Measurements from ENCODE around the gene LYPD6B. TPM values are rescaled to one million over a fixed set of nuclear protein-coding genes. Genes with fewer than 3 reads are reported as not detected.

Gene LYPD6B
- total RNA-seq, 1 donor = 2.5 TPM

GRCh38 chr2:149080099-149080498 lies 41.6 kb downstream of the LYPD6B start:
- DNase-seq (ENCODE audit: insufficient read length, low spot score, missing footprints) = no peak

GRCh38 chr2:149080971-149081370 lies 42.5 kb downstream of the LYPD6B start:
- no peaks in the 10 kb centered on the region for H3K79me2 ChIP-seq (ENCODE audit: insufficient read depth, low read length)
- no peak overlapping the region for H3K4me2 ChIP-seq (ENCODE audit: insufficient read depth, low read length)
- no peak for TF ChIP-seq CTCF (IDR thresholded peaks at IDR 0.05; ENCODE audit: extremely low read depth, low read depth, low read length)
- peaks cover 5% of the 10 kb centered on the region for H3K4me1 ChIP-seq (ENCODE audit: insufficient read depth, low read length)
- H3K4me3 ChIP-seq (ENCODE audit: insufficient read depth, low read length) = no peak overlapping the region
- H3K27me3 ChIP-seq (ENCODE audit: insufficient read depth, low read length) = no peaks in the 10 kb centered on the region
- no peak for DNase-seq (ENCODE audit: insufficient read length, low spot score, missing footprints)
- no peaks in the 10 kb centered on the region for H3K9me3 ChIP-seq (ENCODE audit: low read depth, low read length)
- H3K36me3 ChIP-seq (ENCODE audit: insufficient read depth, low read length) = no peaks in the 10 kb centered on the region
- no peak overlapping the region for H2AFZ ChIP-seq (ENCODE audit: low read length)
- no peaks in the 10 kb centered on the region for H4K20me1 ChIP-seq (ENCODE audit: insufficient read depth, low read length)
- H3K27ac ChIP-seq (ENCODE audit: low read depth, low read length) = no peak overlapping the region

More at GRCh38 chr2:149080099-149080498, 41.6 kb downstream of the LYPD6B start:
- H3K4me2 ChIP-seq (ENCODE audit: insufficient read depth, low read length) = no peak overlapping the region
- H3K27me3 ChIP-seq (ENCODE audit: insufficient read depth, low read length) = no peaks in the 10 kb centered on the region
- H3K4me3 ChIP-seq (ENCODE audit: insufficient read depth, low read length) = no peak overlapping the region
- TF ChIP-seq CTCF (IDR thresholded peaks at IDR 0.05; ENCODE audit: extremely low read depth, low read depth, low read length) = no peak
- H3K4me1 ChIP-seq (ENCODE audit: insufficient read depth, low read length) = peaks cover 6% of the 10 kb centered on the region
- H3K9me3 ChIP-seq (ENCODE audit: low read depth, low read length) = no peaks in the 10 kb centered on the region
- no peaks in the 10 kb centered on the region for H4K20me1 ChIP-seq (ENCODE audit: insufficient read depth, low read length)
- H3K27ac ChIP-seq (ENCODE audit: low read depth, low read length) = no peak overlapping the region
- H3K79me2 ChIP-seq (ENCODE audit: insufficient read depth, low read length) = no peaks in the 10 kb centered on the region
- H2AFZ ChIP-seq (ENCODE audit: low read length) = no peak overlapping the region
- no peaks in the 10 kb centered on the region for H3K36me3 ChIP-seq (ENCODE audit: insufficient read depth, low read length)

- DNase-seq (ENCODE audit: insufficient read length, low spot score, missing footprints) = no peak
- Histone ChIP-seq H3K4me1 (ENCODE audit: insufficient read depth, low read length) (peaks cover 5% of the 10 kb centered on the region), H3K4me2 (ENCODE audit: insufficient read depth, low read length) (no peak overlapping the region), H3K36me3 (ENCODE audit: insufficient read depth, low read length) (no peaks in the 10 kb centered on the region), H4K20me1 (ENCODE audit: insufficient read depth, low read length) (no peaks in the 10 kb centered on the region), H3K9me3 (ENCODE audit: low read depth, low read length) (no peaks in the 10 kb centered on the region), H2AFZ (ENCODE audit: low read length) (no peak overlapping the region), H3K79me2 (ENCODE audit: insufficient read depth, low read length) (no peaks in the 10 kb centered on the region), H3K27me3 (ENCODE audit: insufficient read depth, low read length) (no peaks in the 10 kb centered on the region), H3K27ac (ENCODE audit: low read depth, low read length) (no peak overlapping the region), H3K4me3 (ENCODE audit: insufficient read depth, low read length) (no peak overlapping the region)
- TF ChIP-seq CTCF (IDR thresholded peaks at IDR 0.05; ENCODE audit: extremely low read depth, low read depth, low read length) = no peak
Measured at GRCh38 chr2:149082079-149082478, 43.6 kb downstream of the LYPD6B start.

DNA sequence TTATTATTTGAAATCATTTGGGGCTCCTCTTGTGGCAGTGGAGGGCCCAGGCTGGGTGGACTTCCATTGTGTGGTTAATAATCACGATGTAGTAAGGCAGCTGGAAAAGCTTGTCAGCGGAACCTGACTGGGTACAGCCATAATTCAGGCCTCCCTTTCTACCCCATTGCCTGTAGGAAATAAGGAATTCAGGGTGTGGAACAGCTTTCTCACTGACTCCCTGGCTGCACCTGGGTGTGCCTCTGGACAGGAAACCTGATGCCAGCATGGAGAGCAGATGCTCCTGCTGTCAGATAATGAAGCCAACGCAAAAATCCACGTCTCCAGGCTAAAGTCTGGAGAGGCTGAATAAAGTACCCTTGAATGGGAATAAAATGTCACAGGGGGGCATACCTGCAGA lies 44.2 kb downstream of the LYPD6B start:
- H3K4me1 ChIP-seq (ENCODE audit: insufficient read depth, low read length) = peaks cover 5% of the 10 kb centered on the region
- no peak overlapping the region for H3K27ac ChIP-seq (ENCODE audit: low read depth, low read length)
- H3K4me3 ChIP-seq (ENCODE audit: insufficient read depth, low read length) = no peak overlapping the region
- no peak for DNase-seq (ENCODE audit: insufficient read length, low spot score, missing footprints)
- no peaks in the 10 kb centered on the region for H3K36me3 ChIP-seq (ENCODE audit: insufficient read depth, low read length)
- no peaks in the 10 kb centered on the region for H4K20me1 ChIP-seq (ENCODE audit: insufficient read depth, low read length)
- no peak overlapping the region for H3K4me2 ChIP-seq (ENCODE audit: insufficient read depth, low read length)
- H3K79me2 ChIP-seq (ENCODE audit: insufficient read depth, low read length) = no peaks in the 10 kb centered on the region
- no peak overlapping the region for H2AFZ ChIP-seq (ENCODE audit: low read length)
- no peaks in the 10 kb centered on the region for H3K27me3 ChIP-seq (ENCODE audit: insufficient read depth, low read length)
- TF ChIP-seq CTCF (IDR thresholded peaks at IDR 0.05; ENCODE audit: extremely low read depth, low read depth, low read length) = no peak
- H3K9me3 ChIP-seq (ENCODE audit: low read depth, low read length) = no peaks in the 10 kb centered on the region

All from osteoblast (primary cell).